Activated CD8-positive, alpha-beta memory T cell treated with anti-CD3 and anti-CD28 coated beads, Interleukin-2, amount 50 U/mL, for 4 hours (primary cell): ENCODE measurements around the gene EFHD1.
"Not testable (repeated sequence)": the region's sequence is repeated elsewhere in the genome, so short reads cannot be mapped to it uniquely, and the experiment has no call there.

ENCODE experiments used
- DNase-seq: peaks from one replicate; pipeline ENCODE4 v3.0.0-alpha.2; 2020

EFHD1 gene

GRCh38 chr2:232697059-232697806 lies 63.8 kb downstream of the EFHD1 start, which contains the start of gene GIGYF2:
Gene GIGYF2 (plus strand): TSS chr2:232697331. CDS start chr2:232735198, 37,867 bp downstream.
- DNase-seq, result peak; percentile 92

GRCh38 chr2:232697807-232698110 lies 64.4 kb downstream of the EFHD1 start:
- DNase-seq, result no peak

- no peak for DNase-seq
Observed at GRCh38 chr2:232698556-232699091, 65.2 kb downstream of the EFHD1 start.

GRCh38 chr2:232699110-232699509 lies 65.7 kb downstream of the EFHD1 start:
- no peak for DNase-seq

GRCh38 chr2:232700154-232700553 lies 66.8 kb downstream of the EFHD1 start:
- no peak for DNase-seq

GRCh38 chr2:232707076-232707475 lies 73.7 kb downstream of the EFHD1 start:
- DNase-seq, result no peak

GRCh38 chr2:232713505-232713904 lies 80.1 kb downstream of the EFHD1 start:
- no peak for DNase-seq

GRCh38 chr2:232714969-232715368 lies 81.6 kb downstream of the EFHD1 start:
- DNase-seq, result no peak

GRCh38 chr2:232720056-232720455 lies 86.7 kb downstream of the EFHD1 start:
- not testable (repeated sequence) for DNase-seq

GRCh38 chr2:232721261-232721660 lies 87.9 kb downstream of the EFHD1 start:
- DNase-seq, result no peak

GRCh38 chr2:232721882-232722281 lies 88.5 kb downstream of the EFHD1 start:
- DNase-seq, result no peak

GRCh38 chr2:232723027-232723426 lies 89.6 kb downstream of the EFHD1 start:
- no peak for DNase-seq

- no peak for DNase-seq
Observed at GRCh38 chr2:232728785-232729184, 95.4 kb downstream of the EFHD1 start.

GRCh38 chr2:232731470-232731869 lies 98.1 kb downstream of the EFHD1 start:
- DNase-seq, result no peak
